ENCODE measurements around the gene PSMB5. TPM values are rescaled to one million over a fixed set of nuclear protein-coding genes. Genes with fewer than 3 reads are reported as not detected.

The PSMB5 gene
- total and polyA plus RNA-seq, 2 of the 13 experiments (the other 11 are each of a cell fraction or from before 2014, with no cell fraction given): 705 to 871 TPM

GRCh38 chr14:23052182-23052623, 17.5 kb upstream of the PSMB5 start (continued):
- TF ChIP-seq ZNF543 (CRISPR knock-in tag; IDR thresholded peaks at IDR 0.05) (no peak), PITX1 (CRISPR knock-in tag; IDR thresholded peaks at IDR 0.05) (peak; percentile 32; the same call in 1 of the 2 replicates), FOSL2 (CRISPR knock-in tag; IDR thresholded peaks at IDR 0.05) (peak; percentile 26; the same call in 1 of the 2 replicates), SAP130 (CRISPR knock-in tag; IDR thresholded peaks at IDR 0.05; ENCODE audit: low read depth) (peak; percentile 51; the same call in 1 of the 2 replicates), TBP (CRISPR knock-in tag; IDR thresholded peaks at IDR 0.05) (0 out of 2 replicates have a peak, but pooled peaks have one; percentile 70), NCOA1 (CRISPR knock-in tag; IDR thresholded peaks at IDR 0.05) (no peak), SALL1 (CRISPR knock-in tag; IDR thresholded peaks at IDR 0.05) (peak; percentile 50; the same call in 1 of the 2 replicates), ZNF562 (CRISPR knock-in tag; IDR thresholded peaks at IDR 0.05; ENCODE audit: borderline replicate concordance) (no peak), ZNF547 (CRISPR knock-in tag; IDR thresholded peaks at IDR 0.05) (no peak; the same call in 1 of the 2 replicates), ZBTB42 (CRISPR knock-in tag; IDR thresholded peaks at IDR 0.05) (no peak), CBX5 (CRISPR knock-in tag; IDR thresholded peaks at IDR 0.05; ENCODE audit: borderline replicate concordance) (0 out of 2 replicates have a peak, but pooled peaks have one; percentile 16), ZZZ3 (CRISPR knock-in tag; IDR thresholded peaks at IDR 0.05; ENCODE audit: borderline replicate concordance) (no peak), ZNF256 (CRISPR knock-in tag; conservative IDR thresholded peaks at IDR 0.05) (no peak), ZNF333 (CRISPR knock-in tag; IDR thresholded peaks at IDR 0.05; ENCODE audit: borderline replicate concordance) (no peak), POGK (CRISPR knock-in tag; conservative IDR thresholded peaks at IDR 0.05) (0 out of 2 replicates have a peak, but pooled peaks have one; percentile 30), DPF2 (CRISPR knock-in tag; IDR thresholded peaks at IDR 0.05; ENCODE audit: borderline replicate concordance, low read depth) (no peak), ZNF430 (CRISPR knock-in tag; IDR thresholded peaks at IDR 0.05) (no peak), STAT5B (CRISPR knock-in tag; IDR thresholded peaks at IDR 0.05) (no peak), SAFB2 (CRISPR knock-in tag; IDR thresholded peaks at IDR 0.05; ENCODE audit: borderline replicate concordance, low read depth) (0 out of 2 replicates have a peak, but pooled peaks have one; percentile 42), ZNF816 (CRISPR knock-in tag; IDR thresholded peaks at IDR 0.05; ENCODE audit: borderline replicate concordance) (no peak), CEBPG (CRISPR knock-in tag; IDR thresholded peaks at IDR 0.05) (no peak), DMAP1 (CRISPR knock-in tag; IDR thresholded peaks at IDR 0.05) (no peak), ZNF7 (CRISPR knock-in tag; IDR thresholded peaks at IDR 0.05) (0 out of 2 replicates have a peak, but pooled peaks have one; percentile 14)
- TF ChIP-seq, protein P1, sequence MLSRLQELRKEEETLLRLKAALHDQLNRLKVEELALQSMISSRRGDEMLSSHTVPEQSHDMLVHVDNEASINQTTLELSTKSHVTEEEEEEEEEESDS (CRISPR knock-in tag; IDR thresholded peaks at IDR 0.05; ENCODE audit: borderline replicate concordance): no peak
- TF ChIP-seq, protein P2, sequence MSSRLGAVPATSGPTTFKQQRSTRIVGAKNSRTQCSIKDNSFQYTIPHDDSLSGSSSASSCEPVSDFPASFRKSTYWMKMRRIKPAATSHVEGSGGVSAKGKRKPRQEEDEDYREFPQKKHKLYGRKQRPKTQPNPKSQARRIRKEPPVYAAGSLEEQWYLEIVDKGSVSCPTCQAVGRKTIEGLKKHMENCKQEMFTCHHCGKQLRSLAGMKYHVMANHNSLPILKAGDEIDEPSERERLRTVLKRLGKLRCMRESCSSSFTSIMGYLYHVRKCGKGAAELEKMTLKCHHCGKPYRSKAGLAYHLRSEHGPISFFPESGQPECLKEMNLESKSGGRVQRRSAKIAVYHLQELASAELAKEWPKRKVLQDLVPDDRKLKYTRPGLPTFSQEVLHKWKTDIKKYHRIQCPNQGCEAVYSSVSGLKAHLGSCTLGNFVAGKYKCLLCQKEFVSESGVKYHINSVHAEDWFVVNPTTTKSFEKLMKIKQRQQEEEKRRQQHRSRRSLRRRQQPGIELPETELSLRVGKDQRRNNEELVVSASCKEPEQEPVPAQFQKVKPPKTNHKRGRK (CRISPR knock-in tag; IDR thresholded peaks at IDR 0.05): no peak
- TF ChIP-seq, protein P3, sequence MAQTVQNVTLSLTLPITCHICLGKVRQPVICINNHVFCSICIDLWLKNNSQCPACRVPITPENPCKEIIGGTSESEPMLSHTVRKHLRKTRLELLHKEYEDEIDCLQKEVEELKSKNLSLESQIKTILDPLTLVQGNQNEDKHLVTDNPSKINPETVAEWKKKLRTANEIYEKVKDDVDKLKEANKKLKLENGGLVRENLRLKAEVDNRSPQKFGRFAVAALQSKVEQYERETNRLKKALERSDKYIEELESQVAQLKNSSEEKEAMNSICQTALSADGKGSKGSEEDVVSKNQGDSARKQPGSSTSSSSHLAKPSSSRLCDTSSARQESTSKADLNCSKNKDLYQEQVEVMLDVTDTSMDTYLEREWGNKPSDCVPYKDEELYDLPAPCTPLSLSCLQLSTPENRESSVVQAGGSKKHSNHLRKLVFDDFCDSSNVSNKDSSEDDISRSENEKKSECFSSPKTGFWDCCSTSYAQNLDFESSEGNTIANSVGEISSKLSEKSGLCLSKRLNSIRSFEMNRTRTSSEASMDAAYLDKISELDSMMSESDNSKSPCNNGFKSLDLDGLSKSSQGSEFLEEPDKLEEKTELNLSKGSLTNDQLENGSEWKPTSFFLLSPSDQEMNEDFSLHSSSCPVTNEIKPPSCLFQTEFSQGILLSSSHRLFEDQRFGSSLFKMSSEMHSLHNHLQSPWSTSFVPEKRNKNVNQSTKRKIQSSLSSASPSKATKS (CRISPR knock-in tag; IDR thresholded peaks at IDR 0.05): no peak
